NT2/D1 (cell line): ENCODE results near the gene LPP.

Experiments used
- DNase-seq: peaks from one replicate; pipeline ENCODE4 v3.0.0-alpha.2; 2011; ENCODE audit warnings: low read depth, low spot score
- H3K27me3 ChIP-seq: 2 replicates; pipeline ENCODE4 v1.6.0; 2011; ENCODE audit warnings: mild to moderate bottlenecking; ENCODE audit not compliant: insufficient read length, insufficient read depth
- H3K36me3 ChIP-seq: 2 replicates; pipeline ENCODE4 v1.6.1; 2011; ENCODE audit warnings: mild to moderate bottlenecking, low read length, mixed read lengths; ENCODE audit not compliant: insufficient read depth, insufficient read length
- H3K4me1 ChIP-seq: 2 replicates; pipeline ENCODE4 v1.5.1; 2011; ENCODE audit not compliant: insufficient read depth, insufficient read length
- H3K4me3 ChIP-seq: 2 replicates; pipeline ENCODE4 v1.5.1; 2011; ENCODE audit warnings: low read depth; ENCODE audit not compliant: insufficient read length
- H3K9ac ChIP-seq: 2 replicates; pipeline ENCODE4 v1.6.0; 2011; ENCODE audit warnings: low read depth; ENCODE audit not compliant: insufficient read length
- H3K9me3 ChIP-seq: 2 replicates; pipeline ENCODE4 v1.5.1; 2011; ENCODE audit warnings: mild to moderate bottlenecking, low read length; ENCODE audit not compliant: insufficient read depth
- SUZ12 ChIP-seq: IDR thresholded peaks from 2 replicates; pipeline ENCODE4 v1.6.1; 2011; ENCODE audit not compliant: insufficient read length, insufficient read depth; ENCODE audit errors: extremely low read depth
- YY1 ChIP-seq: IDR thresholded peaks from 2 replicates; pipeline ENCODE4 v1.6.1; 2011; ENCODE audit not compliant: insufficient read length, insufficient read depth
- ZNF274 ChIP-seq: IDR thresholded peaks from 2 replicates; pipeline ENCODE4 v1.6.1; 2011; ENCODE audit warnings: mild to moderate bottlenecking, low read depth, low read length

Gene LPP

GRCh38 chr3:188139466-188139865 lies 14.5 kb upstream of the LPP start:
- TF ChIP-seq SUZ12 (no peak), YY1 (no peak), ZNF274 (no peak)
- H3K9me3 ChIP-seq, result no peaks in the 10 kb centered on the region
- H3K9ac ChIP-seq, result no peak overlapping the region
- no peak overlapping the region for H3K4me3 ChIP-seq
- DNase-seq, result no peak
- H3K36me3 ChIP-seq, result no peaks in the 10 kb centered on the region
- no peaks in the 10 kb centered on the region for H3K4me1 ChIP-seq
- H3K27me3 ChIP-seq, result no peaks in the 10 kb centered on the region

GRCh38 chr3:188146219-188146618 lies 7.7 kb upstream of the LPP start:
- Histone ChIP-seq H3K4me1 (peaks cover 4% of the 10 kb centered on the region), H3K36me3 (no peaks in the 10 kb centered on the region), H3K4me3 (no peak overlapping the region), H3K9me3 (no peaks in the 10 kb centered on the region), H3K27me3 (no peaks in the 10 kb centered on the region), H3K9ac (no peak overlapping the region)
- no peak for DNase-seq
- TF ChIP-seq SUZ12 (no peak), ZNF274 (no peak), YY1 (no peak)

GRCh38 chr3:188147782-188148181 lies 6.2 kb upstream of the LPP start:
- H3K4me1 ChIP-seq, result peaks cover 4% of the 10 kb centered on the region
- no peak overlapping the region for H3K4me3 ChIP-seq
- no peaks in the 10 kb centered on the region for H3K36me3 ChIP-seq
- H3K9me3 ChIP-seq, result no peaks in the 10 kb centered on the region
- no peak for TF ChIP-seq YY1
- no peak for TF ChIP-seq SUZ12
- no peak for TF ChIP-seq ZNF274
- no peaks in the 10 kb centered on the region for H3K27me3 ChIP-seq
- no peak for DNase-seq
- no peak overlapping the region for H3K9ac ChIP-seq

GRCh38 chr3:188148318-188148717 lies 5.6 kb upstream of the LPP start:
- H3K9me3 ChIP-seq, result no peaks in the 10 kb centered on the region
- H3K4me3 ChIP-seq, result no peak overlapping the region
- TF ChIP-seq ZNF274, result no peak
- no peak for TF ChIP-seq SUZ12
- TF ChIP-seq YY1, result no peak
- DNase-seq, result no peak
- no peaks in the 10 kb centered on the region for H3K36me3 ChIP-seq
- H3K9ac ChIP-seq, result no peak overlapping the region
- H3K27me3 ChIP-seq, result no peaks in the 10 kb centered on the region
- H3K4me1 ChIP-seq, result peaks cover 4% of the 10 kb centered on the region

- TF ChIP-seq ZNF274 (no peak), YY1 (no peak)
- no peak for DNase-seq
- Histone ChIP-seq H3K4me1 (peaks cover 4% of the 10 kb centered on the region), H3K36me3 (no peaks in the 10 kb centered on the region), H3K4me3 (no peak overlapping the region), H3K27me3 (no peaks in the 10 kb centered on the region), H3K9ac (no peak overlapping the region), H3K9me3 (no peaks in the 10 kb centered on the region)
These were observed 4.4 kb upstream of the LPP start for GRCh38 chr3:188149587-188149986.

GRCh38 chr3:188150982-188151381 lies 3.0 kb upstream of the LPP start:
- TF ChIP-seq SUZ12 (no peak), ZNF274 (no peak), YY1 (no peak)
- Histone ChIP-seq H3K27me3 (no peaks in the 10 kb centered on the region), H3K9ac (no peak overlapping the region), H3K36me3 (no peaks in the 10 kb centered on the region), H3K4me1 (peaks cover 4% of the 10 kb centered on the region), H3K4me3 (no peak overlapping the region), H3K9me3 (no peaks in the 10 kb centered on the region)
- DNase-seq, result no peak

- DNase-seq, result no peak
- H3K36me3 ChIP-seq, result no peaks in the 10 kb centered on the region
- no peak overlapping the region for H3K9ac ChIP-seq
- H3K4me1 ChIP-seq, result peaks cover 4% of the 10 kb centered on the region
- no peaks in the 10 kb centered on the region for H3K27me3 ChIP-seq
- H3K9me3 ChIP-seq, result no peaks in the 10 kb centered on the region
- H3K4me3 ChIP-seq, result no peak overlapping the region
- no peak for TF ChIP-seq YY1
- no peak for TF ChIP-seq SUZ12
- TF ChIP-seq ZNF274, result no peak
These were observed 2.5 kb upstream of the LPP start for GRCh38 chr3:188151438-188151837.

- H3K27me3 ChIP-seq, result no peaks in the 10 kb centered on the region
- H3K9ac ChIP-seq, result peak overlapping the region; percentile 70
- H3K36me3 ChIP-seq, result no peaks in the 10 kb centered on the region
- peaks cover 4% of the 10 kb centered on the region for H3K4me1 ChIP-seq
- TF ChIP-seq ZNF274, result no peak
- TF ChIP-seq SUZ12, result no peak
- TF ChIP-seq YY1, result no peak
- H3K9me3 ChIP-seq, result no peaks in the 10 kb centered on the region
- peak overlapping the region; percentile 57 for H3K4me3 ChIP-seq
- peak; percentile 76 for DNase-seq
These were observed 1.1 kb upstream of the LPP start for GRCh38 chr3:188152660-188153436.
